A549 (cell line): ENCODE measurements around the gene WFDC9. TPM values are rescaled to one million over a fixed set of nuclear protein-coding genes. Genes with fewer than 3 reads are reported as not detected.
"Not testable (repeated sequence)": the region's sequence is repeated elsewhere in the genome, so short reads cannot be mapped to it uniquely, and the experiment has no call there.

Experiments used
- ATAC-seq, 2 experiments: fragments of 200-7000 bp in 1 of 2; fragments of >200 bp in 1 of 2; cut with Nextera tagmentation in 1 of 2; cut with Tn5 transposase in 1 of 2; 3 replicates each; pipeline versions ENCODE4 v1.8.0 to v1.9.1; 2018 to 2020; ENCODE audit warnings: mild to moderate bottlenecking in 1 of 2, moderate library complexity in 1 of 2
- CTCF ChIA-PET: fragments of 300-600 bp; sonication (Branson Sonifier 250); formaldehyde crosslinking; extraction: SDS; loops from one replicate; lab custom pipeline; 2021; ENCODE audit warnings: antibody characterized with exemption, inconsistent platforms; lab: Yijun Ruan, JAX
- POLR2A ChIA-PET: fragments of 350-600 bp; formaldehyde crosslinking; extraction: SDS; loops from one replicate; lab custom pipeline; 2021; ENCODE audit warnings: antibody characterized with exemption, inconsistent platforms; lab: Yijun Ruan, JAX
- DNase-seq, 2 experiments: peaks; one replicate each; pipeline versions ENCODE4 v3.0.0 to v3.0.0-alpha.2; 2011 to 2016; ENCODE audit warnings: low read depth in 1 of 2, low spot score in 1 of 2
- FAIRE-seq: peaks from 2 replicates; lab custom pipeline; 2011; peaks lifted over from hg19 to GRCh38; lab: Jason Lieb, UNC
- H3K27ac ChIP-seq, 2 experiments: fragments of >200 bp; sonication (Bioruptor Twin); formaldehyde crosslinking; 3 replicates each; pipeline ENCODE4 v1.5.1; 2016 to 2017
- H3K4me1 ChIP-seq: fragments of >200 bp; sonication (Bioruptor Twin); formaldehyde crosslinking; 3 replicates; pipeline ENCODE4 v1.6.1; 2016
- H3K4me2 ChIP-seq: fragments of >200 bp; sonication (Bioruptor Twin); formaldehyde crosslinking; 3 replicates; pipeline ENCODE4 v1.6.1; 2016
- H3K4me3 ChIP-seq: fragments of >200 bp; sonication (Bioruptor Twin); formaldehyde crosslinking; 3 replicates; pipeline ENCODE4 v1.5.1; 2016
- H3K9me3 ChIP-seq: fragments of >200 bp; sonication (Bioruptor Twin); formaldehyde crosslinking; 3 replicates; pipeline ENCODE4 v1.6.1; 2016
- ATOH8 ChIP-seq: fragments of 250-450 bp; sonication (Bioruptor Pico); IDR thresholded peaks from 2 replicates; pipeline ENCODE4 v1.5.0; 2020; ENCODE audit warnings: low read depth, mild to moderate bottlenecking, moderate library complexity
- CBX8 ChIP-seq: fragments of 200-600 bp; sonication (generic); IDR thresholded peaks from 2 replicates; pipeline ENCODE4 v1.6.1; 2016
- CHD4 ChIP-seq: fragments of 200-600 bp; sonication (generic); IDR thresholded peaks from 2 replicates; pipeline ENCODE4 v1.6.1; 2016; ENCODE audit warnings: antibody characterized with exemption, mild to moderate bottlenecking, borderline replicate concordance
- EHF ChIP-seq: fragments of 250-450 bp; sonication (Bioruptor Pico); IDR thresholded peaks from 2 replicates; pipeline ENCODE4 v1.5.0; 2020; ENCODE audit warnings: mild to moderate bottlenecking
- ELK1 ChIP-seq: fragments of 150-350 bp; IDR thresholded peaks from 2 replicates; pipeline ENCODE4 v1.6.1; 2014; ENCODE audit warnings: low read depth, mild to moderate bottlenecking, low read length
- EP300 ChIP-seq, 2 experiments: fragments of >200 bp; sonication (Bioruptor Twin); formaldehyde crosslinking; IDR thresholded peaks; 2 replicates in 1 of 2; 3 replicates in 1 of 2; pipeline ENCODE4 v1.6.1; 2016 to 2017
- HDAC2 ChIP-seq: fragments of 200-600 bp; sonication (generic); IDR thresholded peaks from 2 replicates; pipeline ENCODE4 v1.6.1; 2016
- HEYL ChIP-seq: fragments of 250-450 bp; sonication (Bioruptor Pico); IDR thresholded peaks from 2 replicates; pipeline ENCODE4 v1.8.0; 2021; ENCODE audit warnings: mild to moderate bottlenecking, moderate library complexity
- HMGXB4 ChIP-seq: fragments of 250-450 bp; sonication (Bioruptor Pico); IDR thresholded peaks from 2 replicates; pipeline ENCODE4 v1.5.0; 2021; ENCODE audit warnings: mild to moderate bottlenecking, moderate library complexity, borderline replicate concordance
- HOXB13 ChIP-seq: fragments of 250-450 bp; sonication (Bioruptor Pico); IDR thresholded peaks from 2 replicates; pipeline ENCODE4 v1.5.0; 2020; ENCODE audit warnings: low read depth, mild to moderate bottlenecking, moderate library complexity
- HOXB5 ChIP-seq: fragments of 250-450 bp; sonication (Bioruptor Pico); IDR thresholded peaks from 2 replicates; pipeline ENCODE4 v1.5.0; 2020; ENCODE audit warnings: mild to moderate bottlenecking, moderate library complexity
- KDM1A ChIP-seq: fragments of 200-600 bp; sonication (generic); IDR thresholded peaks from 2 replicates; pipeline ENCODE4 v1.6.1; 2016; ENCODE audit warnings: low read depth, mild to moderate bottlenecking
- NFE2L2 ChIP-seq: fragments of 150-350 bp; conservative IDR thresholded peaks from 2 replicates; pipeline ENCODE4 v1.6.1; 2014; ENCODE audit warnings: low read length
- NPAS2 ChIP-seq: fragments of 250-450 bp; sonication (Bioruptor Pico); IDR thresholded peaks from 2 replicates; pipeline ENCODE4 v1.8.0; 2022; ENCODE audit warnings: mild to moderate bottlenecking, moderate library complexity, borderline replicate concordance
- PBX3 ChIP-seq: IDR thresholded peaks from 2 replicates; pipeline ENCODE4 v1.6.1; 2012
- PHF8 ChIP-seq: fragments of 200-600 bp; sonication (generic); IDR thresholded peaks from 2 replicates; pipeline ENCODE4 v1.6.1; 2016; ENCODE audit warnings: low read depth, mild to moderate bottlenecking, antibody characterized with exemption, moderate library complexity, borderline replicate concordance
- RAD21 ChIP-seq, 2 experiments: fragments of >200 bp in 1 of 2; sonication (Bioruptor Twin) in 1 of 2; formaldehyde crosslinking in 1 of 2; IDR thresholded peaks in 1 of 2; conservative IDR thresholded peaks in 1 of 2; 2 replicates in 1 of 2; 3 replicates in 1 of 2; pipeline ENCODE4 v1.6.1; 2012 to 2018; ENCODE audit warnings: inconsistent platforms in 1 of 2
- RFX5 ChIP-seq: fragments of 450-650 bp; IDR thresholded peaks from 2 replicates; pipeline ENCODE4 v1.7.1; 2014; ENCODE audit warnings: antibody characterized with exemption, mild to moderate bottlenecking, moderate library complexity
- RNF2 ChIP-seq: fragments of 200-600 bp; sonication (generic); IDR thresholded peaks from 2 replicates; pipeline ENCODE4 v1.6.1; 2016; ENCODE audit warnings: low read depth, mild to moderate bottlenecking, antibody characterized with exemption, moderate library complexity, borderline replicate concordance
- SREBF2 ChIP-seq: fragments of 450-650 bp; IDR thresholded peaks from 2 replicates; pipeline ENCODE4 v1.6.1; 2014; ENCODE audit warnings: mild to moderate bottlenecking, moderate library complexity
- USF2 ChIP-seq: fragments of 450-650 bp; IDR thresholded peaks from 2 replicates; pipeline ENCODE4 v1.6.1; 2014; ENCODE audit warnings: antibody characterized with exemption
- ZFP36 ChIP-seq: fragments of 450-650 bp; IDR thresholded peaks from 2 replicates; pipeline ENCODE4 v1.6.1; 2014; ENCODE audit warnings: borderline replicate concordance; ENCODE audit not compliant: partially characterized antibody
- ZNF302 ChIP-seq: fragments of 250-450 bp; sonication (Bioruptor Pico); IDR thresholded peaks from 2 replicates; pipeline ENCODE4 v1.9.0; 2021; ENCODE audit warnings: inconsistent platforms, mild to moderate bottlenecking, moderate library complexity
- ZSCAN20 ChIP-seq: fragments of 250-450 bp; sonication (Bioruptor Pico); IDR thresholded peaks from 2 replicates; pipeline ENCODE4 v1.8.0; 2022; ENCODE audit warnings: mild to moderate bottlenecking, moderate library complexity
- WGBS: methylation state at CpG from one replicate; pipeline ENCODE4 v1.1.6; 2017; ENCODE audit errors: missing lambda C conversion rate; 5-methylcytosine and 5-hydroxymethylcytosine counted together
- polyA plus RNA-seq, 4 experiments: library from polyadenylated mRNA; depleted of rRNA in 3 of 4; stranded (reverse); fragments of >200 nt; fragmentation: RNase III in 1 of 4; extraction: RNeasy Plus Mini Kit Qiagen cat#74134 plus additional on column Dnase treatment in 1 of 4; gene quantifications; 2 replicates in 3 of 4; 3 replicates in 1 of 4; pipeline ENCODE4 v1.2.3, GENCODE V29; 2011 to 2017

The WFDC9 gene
- polyA plus RNA-seq, 2 of the 4 experiments (the other 2 are of a cell fraction), result not detected

GRCh38 chr20:45575931-45576330 is 55.2 kb downstream of the WFDC9 start:
- Histone ChIP-seq H3K27ac (no peak overlapping the region), H3K4me2 (no peak overlapping the region), H3K4me3 (no peak overlapping the region), H3K4me1 (no peaks in the 10 kb centered on the region), H3K9me3 (no peaks in the 10 kb centered on the region)
- 28% methylated on average over 3 of the region's 3 CpGs for WGBS
- POLR2A ChIA-PET, result no interaction called here
- DNase-seq (no peak), FAIRE-seq (no peak), ATAC-seq (no peak)
- no peak for TF ChIP-seq ZFP36
- no peak for TF ChIP-seq USF2
- TF ChIP-seq CBX8, result no peak
- TF ChIP-seq EHF (CRISPR knock-in tag), result no peak
- no peak for TF ChIP-seq EP300 (IDR thresholded peaks at IDR 0.05)
- no peak for TF ChIP-seq HDAC2
- no peak for TF ChIP-seq PBX3
- no peak for TF ChIP-seq ELK1
- TF ChIP-seq ZNF302, result no peak
- CTCF ChIA-PET, result no interaction called here

GRCh38 chr20:45569650-45570049 is 61.4 kb downstream of the WFDC9 start:
- H3K4me1 ChIP-seq, DNase-seq, POLR2A ChIA-PET, ATAC-seq, H3K27ac ChIP-seq, H3K4me2 ChIP-seq, H3K9me3 ChIP-seq, FAIRE-seq, H3K4me3 ChIP-seq: not testable (repeated sequence)
- 3% methylated on average over 1 of the region's 1 CpG for WGBS
- CTCF ChIA-PET, result interaction anchor here (2.6 kb wide), 1 partner anchor 201 kb away, joined by 11 read pairs; no protein-coding TSS in a partner anchor

GRCh38 chr20:45564760-45565276 is 66.3 kb downstream of the WFDC9 start:
- WGBS, result 8% methylated on average over 2 of the region's 2 CpGs
- Histone ChIP-seq H3K4me2 (no peak overlapping the region), H3K4me3 (no peak overlapping the region), H3K9me3 (no peaks in the 10 kb centered on the region), H3K4me1 (no peaks in the 10 kb centered on the region), H3K27ac (no peak overlapping the region)
- POLR2A ChIA-PET, result no interaction called here
- CTCF ChIA-PET, result no interaction called here
- ATAC-seq (no peak), FAIRE-seq (no peak), DNase-seq (no peak)
- no peak for TF ChIP-seq RNF2
- no peak for TF ChIP-seq PHF8
- TF ChIP-seq ATOH8 (CRISPR knock-in tag), result no peak
- TF ChIP-seq NPAS2, result no peak
- TF ChIP-seq RFX5, result no peak
- TF ChIP-seq NFE2L2, result no peak
- no peak for TF ChIP-seq HEYL (CRISPR knock-in tag)
- no peak for TF ChIP-seq HMGXB4 (CRISPR knock-in tag)
- no peak for TF ChIP-seq SREBF2
- no peak for TF ChIP-seq CHD4
- TF ChIP-seq CBX8, result no peak
- no peak for TF ChIP-seq HOXB13
- no peak for TF ChIP-seq HOXB5 (CRISPR knock-in tag)
- TF ChIP-seq RAD21 (conservative IDR thresholded peaks at IDR 0.05 in 1 of 2, IDR thresholded peaks at IDR 0.05 in 1 of 2), result no peak
- TF ChIP-seq EP300 (IDR thresholded peaks at IDR 0.05), result no peak
- TF ChIP-seq ZSCAN20 (CRISPR knock-in tag), result no peak
- no peak for TF ChIP-seq KDM1A
